ENCODE measurements around the gene GCAT.

DNA sequence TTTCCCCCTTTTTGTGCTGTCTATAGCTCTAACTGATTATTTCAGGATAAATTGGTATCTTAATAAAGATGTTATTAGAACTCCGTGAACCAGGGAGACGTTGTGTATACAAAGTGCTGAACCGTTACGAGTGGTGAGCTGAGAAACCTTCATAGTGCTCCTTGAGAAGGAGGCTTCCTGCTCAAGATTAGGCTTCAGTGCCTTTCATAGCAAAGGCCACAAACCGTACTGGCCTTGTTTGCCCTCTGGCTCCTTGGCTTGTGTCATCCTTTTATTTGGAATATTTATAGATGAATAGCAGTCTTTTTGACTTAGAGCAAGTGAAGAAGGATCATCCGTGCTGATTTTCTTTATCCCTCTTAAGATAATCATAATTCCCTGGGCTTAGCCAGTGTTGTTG lies 57.8 kb downstream of the GCAT start:
- TF ChIP-seq ESRRA (IDR thresholded peaks at IDR 0.05; ENCODE audit: low read length) (no peak), ZNF384 (IDR thresholded peaks at IDR 0.05; ENCODE audit: borderline replicate concordance, low read depth, low read length) (no peak), SIN3A (IDR thresholded peaks at IDR 0.05; ENCODE audit: low read depth, low read length) (no peak), SREBF2 (IDR thresholded peaks at IDR 0.05; ENCODE audit: low read length) (no peak), MTA3 (IDR thresholded peaks at IDR 0.05; ENCODE audit: borderline replicate concordance, low read length) (no peak), MXI1 (IDR thresholded peaks at IDR 0.05; ENCODE audit: low read depth, low read length) (no peak), POLR2AphosphoS5 (IDR thresholded peaks at IDR 0.05; ENCODE audit: low read length) (no peak), NFYB (IDR thresholded peaks at IDR 0.05; ENCODE audit: insufficient read depth, low read depth, low read length) (no peak), RAD21 (IDR thresholded peaks at IDR 0.05; ENCODE audit: insufficient read depth, low read depth, low read length) (no peak), BACH1 (IDR thresholded peaks at IDR 0.05; ENCODE audit: borderline replicate concordance) (no peak), POLR2A (IDR thresholded peaks at IDR 0.05; ENCODE audit: low read depth, low read length) (no peak)
- TF ChIP-seq, protein P1, sequence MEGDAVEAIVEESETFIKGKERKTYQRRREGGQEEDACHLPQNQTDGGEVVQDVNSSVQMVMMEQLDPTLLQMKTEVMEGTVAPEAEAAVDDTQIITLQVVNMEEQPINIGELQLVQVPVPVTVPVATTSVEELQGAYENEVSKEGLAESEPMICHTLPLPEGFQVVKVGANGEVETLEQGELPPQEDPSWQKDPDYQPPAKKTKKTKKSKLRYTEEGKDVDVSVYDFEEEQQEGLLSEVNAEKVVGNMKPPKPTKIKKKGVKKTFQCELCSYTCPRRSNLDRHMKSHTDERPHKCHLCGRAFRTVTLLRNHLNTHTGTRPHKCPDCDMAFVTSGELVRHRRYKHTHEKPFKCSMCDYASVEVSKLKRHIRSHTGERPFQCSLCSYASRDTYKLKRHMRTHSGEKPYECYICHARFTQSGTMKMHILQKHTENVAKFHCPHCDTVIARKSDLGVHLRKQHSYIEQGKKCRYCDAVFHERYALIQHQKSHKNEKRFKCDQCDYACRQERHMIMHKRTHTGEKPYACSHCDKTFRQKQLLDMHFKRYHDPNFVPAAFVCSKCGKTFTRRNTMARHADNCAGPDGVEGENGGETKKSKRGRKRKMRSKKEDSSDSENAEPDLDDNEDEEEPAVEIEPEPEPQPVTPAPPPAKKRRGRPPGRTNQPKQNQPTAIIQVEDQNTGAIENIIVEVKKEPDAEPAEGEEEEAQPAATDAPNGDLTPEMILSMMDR (IDR thresholded peaks at IDR 0.05 in 2 of 3, conservative IDR thresholded peaks at IDR 0.05 in 1 of 3; ENCODE audit: control insufficient read depth in 2 of 3, extremely low read depth in 1 of 3, insufficient read depth in 1 of 3, low read depth in 3 of 3, low read length in 3 of 3) = no peak

All from GM12878 (cell line).